T-helper 17 cell (primary cell): ENCODE measurements around the gene PLEKHG4. TPM values are rescaled to one million over a fixed set of nuclear protein-coding genes. Genes with fewer than 3 reads are reported as not detected.

ENCODE experiments used
- ATAC-seq: fragments of 150-1000 bp; cut with Tn5 transposase; 2 replicates; pipeline ENCODE4 v1.10.0; 2021; ENCODE audit warnings: mild to moderate bottlenecking, moderate library complexity
- DNase-seq, 3 donors: peaks; one replicate each; pipeline versions ENCODE4 v3.0.0 to v3.0.0-alpha.2; 2020 to 2021
- H3K9me3 ChIP-seq: one replicate; pipeline ENCODE4 v1.7.0; 2013; ENCODE audit warnings: low read length, mild to moderate bottlenecking; ENCODE audit not compliant: control insufficient read depth, poor library complexity, severe bottlenecking
- H3K27ac Mint-ChIP-seq: one replicate; pipeline ENCODE4 v1.8.0; 2022; ENCODE audit warnings: mild to moderate bottlenecking, moderate library complexity, mixed read lengths
- H3K27me3 Mint-ChIP-seq: one replicate; pipeline ENCODE4 v1.8.0; 2022; ENCODE audit warnings: mixed read lengths
- H3K36me3 Mint-ChIP-seq: one replicate; pipeline ENCODE4 v1.8.0; 2022; ENCODE audit warnings: low read depth, mixed read lengths
- H3K4me1 Mint-ChIP-seq: one replicate; pipeline ENCODE4 v1.8.0; 2022; ENCODE audit warnings: mild to moderate bottlenecking, mixed read lengths
- H3K4me3 Mint-ChIP-seq: one replicate; pipeline ENCODE4 v1.8.0; 2022; ENCODE audit warnings: mild to moderate bottlenecking, moderate library complexity, mixed read lengths
- total RNA-seq, 4 donors: library from RNA in 2 of 4; stranded (reverse) in 2 of 4; gene quantifications; one replicate each; pipeline ENCODE4 v1.2.3 and lab custom pipeline; 2022 to 2026

Gene PLEKHG4
- total RNA-seq, 2 donors from 2014 or later: 17.8 to 18.4 TPM

DNA sequence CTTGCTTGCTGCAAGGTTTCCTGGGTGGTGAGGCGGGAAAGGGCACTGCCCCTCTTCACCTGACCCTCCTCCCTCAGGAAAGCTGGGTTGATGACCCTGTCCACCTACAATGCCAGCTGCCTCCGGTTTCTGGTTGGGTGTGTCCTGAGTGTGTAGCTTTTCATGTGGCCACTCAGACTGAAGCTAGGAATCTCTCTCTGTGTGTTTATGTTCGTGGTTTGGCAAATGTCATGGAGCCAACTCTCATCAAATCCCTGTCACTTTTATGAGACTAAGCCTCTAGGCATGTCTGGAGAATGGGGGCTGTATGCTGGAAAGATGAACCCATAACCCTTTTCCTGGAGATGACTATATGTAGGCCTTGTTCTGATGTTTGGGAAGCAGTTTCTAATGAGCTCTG is 17.1 kb downstream of the PLEKHG4 start:
- no peak overlapping the region for H3K27ac Mint-ChIP-seq
- peaks cover 22% of the 10 kb centered on the region for H3K27me3 Mint-ChIP-seq
- no peaks in the 10 kb centered on the region for H3K9me3 ChIP-seq
- H3K4me3 Mint-ChIP-seq: no peak overlapping the region
- peaks cover 2% of the 10 kb centered on the region for H3K4me1 Mint-ChIP-seq
- no peaks in the 10 kb centered on the region for H3K36me3 Mint-ChIP-seq
- no peak for DNase-seq
- no peak for ATAC-seq

DNA sequence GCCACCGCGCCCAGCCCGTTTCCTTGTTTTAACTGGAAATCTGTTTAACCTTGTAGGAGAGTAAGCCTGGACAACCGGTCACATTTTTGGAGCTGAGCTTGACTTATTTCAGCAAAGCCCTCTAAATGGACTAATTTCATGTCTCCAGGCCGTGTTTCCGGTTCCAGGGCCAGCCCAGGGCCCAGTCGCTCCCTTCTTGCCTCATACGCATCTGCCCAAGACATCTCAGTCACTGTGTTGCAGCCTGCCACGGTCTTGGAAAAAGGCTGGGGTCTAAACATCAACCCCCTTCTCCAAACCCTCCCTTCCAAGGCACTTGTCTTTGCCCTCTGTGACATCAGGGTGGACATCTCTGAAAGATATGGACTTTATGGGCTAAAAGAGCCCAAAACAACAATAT is 18.9 kb downstream of the PLEKHG4 start:
- H3K9me3 ChIP-seq: no peaks in the 10 kb centered on the region
- Mint-ChIP-seq H3K27ac (no peak overlapping the region), H3K27me3 (peaks cover 22% of the 10 kb centered on the region), H3K4me3 (no peak overlapping the region), H3K4me1 (peaks cover 2% of the 10 kb centered on the region), H3K36me3 (no peaks in the 10 kb centered on the region)
- ATAC-seq: no peak
- no peak for DNase-seq

DNA sequence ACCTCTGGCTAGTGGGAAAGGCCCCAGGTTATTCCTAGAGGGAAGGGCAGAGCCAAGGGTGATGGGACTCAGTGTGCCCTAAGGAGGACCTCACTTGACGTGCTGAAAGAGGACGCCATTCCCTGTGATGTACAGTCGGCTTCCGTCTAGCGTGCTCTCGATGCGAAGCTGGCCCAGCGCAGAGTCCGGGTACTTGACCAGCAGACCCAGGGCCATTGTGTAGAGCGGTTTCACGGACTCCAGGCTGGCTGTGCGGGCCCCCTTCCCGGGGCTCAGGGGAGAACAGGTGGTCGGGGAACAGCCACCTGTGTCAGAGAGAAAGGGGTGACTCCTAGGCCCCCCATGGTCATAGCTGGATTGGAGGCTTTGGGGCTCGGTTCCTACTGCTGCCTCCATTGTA is 19.9 kb downstream of the PLEKHG4 start:
- Mint-ChIP-seq H3K4me1 (peaks cover 5% of the 10 kb centered on the region), H3K36me3 (no peaks in the 10 kb centered on the region), H3K4me3 (no peak overlapping the region), H3K27me3 (peaks cover 22% of the 10 kb centered on the region), H3K27ac (no peak overlapping the region)
- DNase-seq (no peak), ATAC-seq (no peak)
- no peaks in the 10 kb centered on the region for H3K9me3 ChIP-seq

DNA sequence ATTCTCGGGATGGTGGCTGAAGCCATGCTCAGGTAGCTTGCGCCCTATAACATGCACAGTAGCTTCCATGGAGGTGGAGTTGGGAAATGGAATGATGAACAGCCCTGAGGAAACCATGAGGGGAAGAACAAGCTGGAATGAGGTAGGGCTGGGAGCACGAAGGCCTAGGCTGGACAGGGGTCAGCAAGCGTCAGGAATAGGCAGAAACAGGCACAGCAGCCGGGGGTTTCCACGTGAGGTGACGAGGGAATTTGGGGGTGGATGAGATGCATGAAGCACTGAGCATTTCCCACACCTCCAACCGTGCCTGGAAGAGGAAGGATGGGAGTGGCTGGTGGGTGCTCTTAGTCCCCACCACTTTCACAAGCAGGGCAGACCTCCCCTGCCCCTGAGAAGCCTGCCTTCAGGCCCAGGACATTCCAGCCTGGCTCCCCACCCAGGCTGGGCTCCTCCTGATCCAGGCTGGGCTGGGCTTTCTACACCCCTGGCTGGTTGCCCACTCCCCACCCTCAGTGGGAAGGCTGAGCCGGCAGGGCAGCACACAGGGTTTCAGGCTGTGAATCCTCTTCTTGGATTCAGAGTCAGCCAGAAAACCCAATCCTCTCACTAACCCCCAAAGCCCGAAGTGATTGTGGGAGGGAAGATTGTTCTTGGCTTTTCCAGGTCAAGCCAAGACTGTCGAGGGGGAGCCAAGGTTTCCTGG is 21.9 kb downstream of the PLEKHG4 start:
- Mint-ChIP-seq H3K36me3 (no peaks in the 10 kb centered on the region), H3K27me3 (peaks cover 27% of the 10 kb centered on the region), H3K4me3 (no peak overlapping the region), H3K4me1 (peaks cover 5% of the 10 kb centered on the region), H3K27ac (no peak overlapping the region)
- H3K9me3 ChIP-seq: no peaks in the 10 kb centered on the region
- ATAC-seq (no peak), DNase-seq (no peak)

DNA sequence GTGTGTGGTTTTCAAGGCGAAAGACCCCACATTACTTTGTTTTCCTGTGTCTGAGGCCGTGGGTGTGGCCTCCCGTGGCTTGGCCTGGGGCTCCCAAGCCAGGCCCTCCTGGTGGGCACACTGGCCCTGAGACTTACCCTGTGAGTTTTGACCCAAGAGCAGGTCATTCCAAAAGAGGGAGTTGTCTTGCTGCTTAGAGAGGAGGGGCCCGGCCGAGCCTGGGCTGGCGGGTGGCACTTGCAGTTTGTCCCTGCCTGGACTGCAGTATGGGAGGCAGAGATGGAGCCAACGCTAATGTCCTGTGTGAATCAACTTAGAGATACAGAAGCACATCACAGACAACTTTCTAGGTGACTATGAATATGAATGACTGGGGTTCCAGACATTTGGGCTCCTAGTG is 22.7 kb downstream of the PLEKHG4 start:
- H3K27ac Mint-ChIP-seq: no peak overlapping the region
- H3K9me3 ChIP-seq: no peaks in the 10 kb centered on the region
- H3K27me3 Mint-ChIP-seq: peaks cover 28% of the 10 kb centered on the region
- no peaks in the 10 kb centered on the region for H3K36me3 Mint-ChIP-seq
- DNase-seq (no peak), ATAC-seq (no peak)
- H3K4me3 Mint-ChIP-seq: no peak overlapping the region
- H3K4me1 Mint-ChIP-seq: peaks cover 5% of the 10 kb centered on the region

DNA sequence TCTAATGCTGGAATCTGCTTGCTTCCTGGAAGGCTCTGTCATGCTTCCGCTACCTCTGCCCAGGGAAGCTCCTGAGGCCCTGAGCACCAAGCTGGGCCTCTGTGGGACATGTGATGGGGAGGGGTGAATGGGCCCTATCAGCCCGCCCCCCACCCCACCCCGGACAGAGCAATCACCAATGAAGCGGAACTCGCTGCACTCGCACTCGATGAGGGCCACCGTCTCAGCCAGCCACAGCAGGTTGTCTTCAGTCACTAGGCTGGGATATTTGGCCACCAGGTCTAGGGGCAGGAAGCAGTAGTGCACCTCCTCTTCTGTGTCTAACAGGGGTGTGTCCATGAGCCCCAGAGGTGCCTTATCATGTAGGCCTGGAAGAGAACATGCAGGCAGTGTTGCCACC is 23.6 kb downstream of the PLEKHG4 start:
- DNase-seq (no peak), ATAC-seq (no peak)
- Mint-ChIP-seq H3K36me3 (no peaks in the 10 kb centered on the region), H3K4me3 (no peak overlapping the region), H3K27me3 (peaks cover 28% of the 10 kb centered on the region), H3K27ac (no peak overlapping the region), H3K4me1 (peaks cover 3% of the 10 kb centered on the region)
- H3K9me3 ChIP-seq: no peaks in the 10 kb centered on the region

DNA sequence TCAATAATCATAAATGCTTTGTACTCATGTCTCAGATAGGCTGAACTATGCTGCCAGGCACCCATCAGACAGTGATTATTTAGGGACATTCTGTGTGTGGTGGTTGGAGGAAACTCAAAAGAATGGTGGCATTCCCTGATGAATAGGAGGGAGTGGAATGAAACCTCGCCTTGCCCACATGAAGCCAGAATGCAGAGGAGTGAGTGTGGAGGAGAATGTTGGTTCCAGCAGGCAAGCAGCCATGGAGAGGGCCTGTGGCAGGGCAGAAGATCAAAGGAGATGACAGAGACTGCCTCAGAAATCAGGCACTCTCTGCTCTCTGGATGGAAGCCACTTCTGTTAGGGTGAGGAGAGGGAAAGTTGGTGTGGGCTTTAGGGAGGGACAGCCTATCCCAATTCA is 24.7 kb downstream of the PLEKHG4 start:
- ATAC-seq (no peak), DNase-seq (no peak)
- Mint-ChIP-seq H3K27ac (no peak overlapping the region), H3K27me3 (peaks cover 28% of the 10 kb centered on the region), H3K4me1 (peaks cover 8% of the 10 kb centered on the region), H3K4me3 (no peak overlapping the region), H3K36me3 (peaks cover 2% of the 10 kb centered on the region)
- no peaks in the 10 kb centered on the region for H3K9me3 ChIP-seq

DNA sequence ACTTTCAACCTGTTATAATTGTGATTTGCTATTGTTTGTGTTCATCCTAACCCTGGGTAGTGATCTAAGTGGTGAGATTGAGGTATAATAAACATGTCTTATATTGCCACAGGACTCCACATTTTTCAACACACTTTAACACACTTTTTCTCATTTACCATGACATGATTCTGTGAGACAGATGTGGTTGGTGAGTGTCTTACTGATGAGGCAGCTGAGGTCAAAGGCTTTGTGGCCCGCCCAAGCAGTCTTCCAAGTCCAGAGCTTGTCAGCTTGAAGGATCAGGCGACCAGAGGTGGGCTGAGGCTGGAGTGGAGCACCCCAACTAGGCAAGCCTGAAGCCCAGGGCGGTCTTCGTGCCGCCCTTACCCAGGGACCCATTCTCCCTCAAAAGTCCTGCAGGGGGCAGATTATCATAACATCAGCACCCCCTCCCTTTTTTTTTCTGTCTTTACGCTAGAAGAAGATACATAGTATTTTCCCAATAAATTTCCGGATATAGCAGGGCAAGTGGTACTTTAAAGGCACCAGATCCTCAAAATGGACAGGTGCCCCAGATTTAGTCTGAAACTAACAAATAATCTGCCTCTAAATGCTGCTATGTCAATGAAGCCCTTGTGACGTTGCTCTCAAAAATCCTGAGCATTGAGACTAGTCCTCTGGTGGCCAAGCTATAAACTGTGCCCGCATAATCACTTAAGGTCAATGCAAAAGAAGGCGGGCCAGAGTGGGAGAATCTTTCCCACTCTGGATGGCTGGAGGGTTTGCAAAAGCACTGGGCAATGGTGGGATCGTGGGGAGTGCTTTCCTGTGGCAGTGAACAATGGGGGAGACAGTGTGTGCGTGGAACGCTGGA is 26.1 kb downstream of the PLEKHG4 start:
- no peaks in the 10 kb centered on the region for H3K9me3 ChIP-seq
- DNase-seq (no peak), ATAC-seq (no peak)
- Mint-ChIP-seq H3K36me3 (peaks cover 2% of the 10 kb centered on the region), H3K27me3 (peaks cover 25% of the 10 kb centered on the region), H3K27ac (peak overlapping the region; percentile 53), H3K4me1 (peaks cover 8% of the 10 kb centered on the region), H3K4me3 (no peak overlapping the region)

DNA sequence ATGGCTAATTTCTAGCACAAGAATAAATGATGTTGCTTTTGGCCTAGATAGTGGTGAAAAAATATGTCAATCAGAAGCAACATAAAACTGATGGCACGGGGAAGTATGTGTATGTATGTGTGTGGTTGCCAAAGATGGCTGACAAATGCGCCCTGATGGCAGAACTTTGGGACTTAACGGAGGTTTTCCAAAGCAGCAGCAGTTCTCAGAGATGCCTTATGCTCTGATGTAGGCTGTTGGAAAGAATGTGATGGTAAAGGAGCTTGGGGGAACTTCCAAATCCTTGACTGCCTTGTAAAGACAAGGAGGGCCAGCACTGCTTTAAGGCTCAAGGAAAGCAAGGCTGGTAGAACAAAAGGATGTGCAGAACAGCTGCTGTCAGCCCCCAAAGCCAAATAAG is 31.2 kb downstream of the PLEKHG4 start:
- Mint-ChIP-seq H3K27ac (no peak overlapping the region), H3K4me3 (no peak overlapping the region), H3K4me1 (peaks cover 12% of the 10 kb centered on the region), H3K36me3 (peaks cover 6% of the 10 kb centered on the region), H3K27me3 (peaks cover 16% of the 10 kb centered on the region)
- H3K9me3 ChIP-seq: no peaks in the 10 kb centered on the region
- DNase-seq (no peak), ATAC-seq (no peak)

DNA sequence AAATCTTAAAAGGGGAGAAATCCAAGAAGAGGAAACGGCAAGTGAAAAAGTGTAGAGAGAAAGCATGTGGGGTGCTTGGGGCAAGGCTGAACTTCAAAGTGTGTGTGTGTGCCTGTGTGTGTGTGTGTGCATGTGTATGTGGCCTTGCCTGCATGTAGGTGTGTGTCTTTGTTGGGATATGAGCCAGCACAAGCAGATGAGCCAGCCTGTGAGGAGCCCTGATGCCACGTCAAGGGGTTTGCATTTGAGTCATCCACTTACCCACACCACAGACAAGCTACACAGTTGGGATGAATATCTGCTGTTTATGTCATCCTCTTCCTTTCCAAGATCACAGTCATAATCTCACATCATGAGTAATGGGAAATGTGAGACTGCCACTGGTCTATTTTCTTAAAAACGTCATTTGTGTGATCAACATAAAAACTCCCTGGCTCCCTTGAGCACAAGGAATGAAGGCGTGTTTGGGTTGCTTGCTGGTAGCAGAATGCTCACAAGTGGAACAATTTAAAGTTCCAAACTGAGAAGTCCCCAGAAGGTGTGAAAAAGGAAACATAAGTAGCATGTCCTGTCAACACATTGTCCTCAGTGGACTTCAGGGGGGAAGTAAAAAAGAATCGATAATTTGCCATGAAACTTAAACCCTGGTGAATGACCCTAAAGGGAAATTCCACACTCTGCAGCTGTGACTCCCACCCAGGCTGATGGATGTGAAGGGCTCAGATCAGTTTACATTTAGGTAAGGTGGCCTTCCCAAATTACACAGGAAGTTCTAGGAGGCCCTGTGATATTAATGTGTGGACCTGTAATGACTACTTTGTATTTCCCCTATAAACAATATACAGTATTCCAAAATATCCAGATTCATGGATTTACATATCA is 32.5 kb downstream of the PLEKHG4 start:
- Mint-ChIP-seq H3K36me3 (peaks cover 6% of the 10 kb centered on the region), H3K27ac (no peak overlapping the region), H3K4me1 (peaks cover 12% of the 10 kb centered on the region), H3K27me3 (peaks cover 10% of the 10 kb centered on the region), H3K4me3 (no peak overlapping the region)
- ATAC-seq (peak; percentile 64), DNase-seq (no peak)
- H3K9me3 ChIP-seq: no peaks in the 10 kb centered on the region

DNA sequence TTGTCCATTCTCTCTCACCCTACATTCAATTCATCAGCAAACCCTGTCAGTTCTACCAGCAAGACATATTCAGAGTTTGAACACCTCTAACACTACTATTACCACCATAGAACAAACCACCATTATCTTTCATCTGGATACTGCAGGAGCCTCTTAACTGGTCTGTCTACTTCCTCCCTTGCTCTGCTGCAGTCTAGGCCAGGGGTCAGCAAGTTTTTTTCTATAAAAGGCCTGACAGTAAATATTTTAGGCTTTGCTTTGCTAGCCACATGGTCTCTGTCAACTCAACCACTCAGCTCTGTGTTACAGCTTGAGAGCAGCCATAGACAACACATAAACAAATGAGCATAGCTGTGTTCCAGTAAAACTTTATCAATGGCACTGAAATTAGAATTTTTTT is 33.4 kb downstream of the PLEKHG4 start:
- Mint-ChIP-seq H3K4me3 (no peak overlapping the region), H3K36me3 (peaks cover 6% of the 10 kb centered on the region), H3K27ac (no peak overlapping the region), H3K4me1 (peaks cover 12% of the 10 kb centered on the region), H3K27me3 (peaks cover 13% of the 10 kb centered on the region)
- ATAC-seq (no peak), DNase-seq (no peak)
- H3K9me3 ChIP-seq: no peaks in the 10 kb centered on the region

DNA sequence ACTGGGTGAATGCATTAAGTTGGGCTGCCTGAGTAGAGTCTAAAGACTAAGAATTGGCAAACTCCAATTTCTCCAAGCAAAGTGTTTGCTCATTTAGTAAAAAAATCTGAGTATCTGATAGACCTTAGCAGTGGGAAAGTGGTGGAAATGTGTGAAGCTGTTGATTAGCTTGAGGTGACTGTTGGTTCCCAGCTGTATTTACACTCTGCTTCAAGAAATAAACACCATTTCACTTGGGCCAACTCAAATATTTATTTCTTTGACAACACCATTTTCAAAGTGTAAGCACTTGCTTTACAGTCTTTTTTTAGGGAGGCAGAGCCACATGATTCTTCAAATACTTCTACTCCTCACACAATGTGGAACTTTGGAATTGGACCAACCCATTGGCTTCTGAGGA is 38.5 kb downstream of the PLEKHG4 start:
- DNase-seq (no peak), ATAC-seq (no peak)
- H3K36me3 Mint-ChIP-seq: peaks cover 2% of the 10 kb centered on the region
- H3K9me3 ChIP-seq: no peaks in the 10 kb centered on the region
- H3K27me3 Mint-ChIP-seq: peaks cover 46% of the 10 kb centered on the region
- no peak overlapping the region for H3K4me3 Mint-ChIP-seq
- H3K27ac Mint-ChIP-seq: no peak overlapping the region
- H3K4me1 Mint-ChIP-seq: peaks cover 2% of the 10 kb centered on the region

DNA sequence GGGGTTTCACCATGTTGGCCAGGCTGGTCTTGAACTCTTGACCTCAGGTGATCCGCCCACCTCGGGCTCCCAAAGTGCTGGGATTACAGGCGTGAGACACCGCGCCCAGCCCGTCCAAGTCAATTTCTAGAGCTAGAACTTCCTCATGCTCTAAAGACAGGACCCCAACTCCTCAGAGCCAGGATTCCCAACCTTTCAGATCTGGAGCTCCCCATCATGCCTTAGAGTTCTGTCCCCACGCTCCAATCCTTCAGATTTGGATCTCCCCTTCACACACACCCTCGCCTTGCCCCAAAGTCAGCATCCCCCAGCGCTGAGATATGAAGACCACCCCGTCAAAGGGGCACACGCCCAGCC is 46.8 kb downstream of the PLEKHG4 start:
- no peaks in the 10 kb centered on the region for H3K9me3 ChIP-seq
- ATAC-seq: no peak
- no peak for DNase-seq
- Mint-ChIP-seq H3K27me3 (peaks cover 39% of the 10 kb centered on the region), H3K27ac (peak overlapping the region; percentile 72), H3K4me1 (peaks cover 13% of the 10 kb centered on the region), H3K4me3 (peak overlapping the region; percentile 89), H3K36me3 (peaks cover 3% of the 10 kb centered on the region)
